Esophagus squamous epithelium (tissue), 4 donors: ENCODE measurements around the gene FCRL4.

Source experiments
- POLR2A ChIP-seq, 4 donors: fragments of 450-650 bp; IDR thresholded peaks; one replicate each; pipeline ENCODE4 v1.6.1; 2017; ENCODE audit warnings: antibody characterized with exemption in 4 of 4, mild to moderate bottlenecking in 4 of 4, moderate library complexity in 3 of 4
- TF ChIP-seq, protein P1 (sequence below), 6 experiments: fragments of 450-650 bp in 4 of 6; fragments of 200-600 bp in 2 of 6; sonication (generic) in 2 of 6; IDR thresholded peaks; one replicate each; pipeline ENCODE4 v1.5.1; 2016 to 2019; ENCODE audit warnings: antibody characterized with exemption in 6 of 6, mild to moderate bottlenecking in 4 of 6, moderate library complexity in 4 of 6

DNA sequence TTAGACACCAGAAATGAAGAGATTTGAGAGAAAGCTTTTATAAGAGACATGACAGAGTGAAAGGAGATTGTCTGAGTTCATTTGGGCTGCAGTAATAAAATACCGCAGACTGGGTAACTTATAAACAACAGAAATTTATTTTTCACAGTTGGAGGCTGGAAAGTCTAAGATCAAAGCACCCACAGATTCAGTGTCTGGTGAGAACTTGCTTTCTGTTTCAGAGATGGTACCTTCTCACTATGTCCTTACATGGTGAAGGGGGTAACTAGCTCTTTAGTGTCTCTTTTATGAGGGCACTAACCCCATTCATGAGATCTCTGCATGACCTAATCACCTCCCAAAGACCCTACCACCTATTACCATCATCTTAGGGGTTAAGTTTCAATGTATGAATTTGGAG is 30.9 kb upstream of the FCRL4 start:
- TF ChIP-seq, protein P1, sequence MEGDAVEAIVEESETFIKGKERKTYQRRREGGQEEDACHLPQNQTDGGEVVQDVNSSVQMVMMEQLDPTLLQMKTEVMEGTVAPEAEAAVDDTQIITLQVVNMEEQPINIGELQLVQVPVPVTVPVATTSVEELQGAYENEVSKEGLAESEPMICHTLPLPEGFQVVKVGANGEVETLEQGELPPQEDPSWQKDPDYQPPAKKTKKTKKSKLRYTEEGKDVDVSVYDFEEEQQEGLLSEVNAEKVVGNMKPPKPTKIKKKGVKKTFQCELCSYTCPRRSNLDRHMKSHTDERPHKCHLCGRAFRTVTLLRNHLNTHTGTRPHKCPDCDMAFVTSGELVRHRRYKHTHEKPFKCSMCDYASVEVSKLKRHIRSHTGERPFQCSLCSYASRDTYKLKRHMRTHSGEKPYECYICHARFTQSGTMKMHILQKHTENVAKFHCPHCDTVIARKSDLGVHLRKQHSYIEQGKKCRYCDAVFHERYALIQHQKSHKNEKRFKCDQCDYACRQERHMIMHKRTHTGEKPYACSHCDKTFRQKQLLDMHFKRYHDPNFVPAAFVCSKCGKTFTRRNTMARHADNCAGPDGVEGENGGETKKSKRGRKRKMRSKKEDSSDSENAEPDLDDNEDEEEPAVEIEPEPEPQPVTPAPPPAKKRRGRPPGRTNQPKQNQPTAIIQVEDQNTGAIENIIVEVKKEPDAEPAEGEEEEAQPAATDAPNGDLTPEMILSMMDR (IDR thresholded peaks at IDR 0.05), result no peak
- TF ChIP-seq POLR2A (IDR thresholded peaks at IDR 0.05), result no peak
